H9 (cell line): ENCODE measurements around the gene CLIP4. TPM values are rescaled to one million over a fixed set of nuclear protein-coding genes. Genes with fewer than 3 reads are reported as not detected.

Source experiments
- DNase-seq: peaks from one replicate; pipeline ENCODE4 v3.0.0-alpha.2; 2017
- H2AFZ ChIP-seq: one replicate; pipeline ENCODE4 v1.6.1; 2013; ENCODE audit warnings: mild to moderate bottlenecking, low read length, control low read depth, moderate library complexity
- H2AK5ac ChIP-seq: 2 replicates; pipeline ENCODE4 v1.6.1; 2013; ENCODE audit warnings: low read length, control low read depth, mixed read lengths; ENCODE audit not compliant: insufficient read length
- H2BK120ac ChIP-seq: one replicate; pipeline ENCODE4 v1.6.1; 2013; ENCODE audit warnings: low read depth, mild to moderate bottlenecking, low read length, control low read depth, inconsistent platforms; ENCODE audit not compliant: poor library complexity, severe bottlenecking
- H2BK12ac ChIP-seq: 2 replicates; pipeline ENCODE4 v1.6.1; 2013; ENCODE audit warnings: low read length, control low read depth, mixed read lengths, low read depth; ENCODE audit not compliant: insufficient read length
- H2BK15ac ChIP-seq: 2 replicates; pipeline ENCODE4 v1.6.1; 2013; ENCODE audit warnings: low read depth, low read length, control low read depth
- H2BK20ac ChIP-seq: one replicate; pipeline ENCODE4 v1.6.1; 2013; ENCODE audit warnings: low read depth, mild to moderate bottlenecking, low read length, control low read depth, inconsistent platforms; ENCODE audit not compliant: poor library complexity, severe bottlenecking
- H2BK5ac ChIP-seq: 2 replicates; pipeline ENCODE4 v1.6.1; 2013; ENCODE audit warnings: low read length, control low read depth, mixed read lengths; ENCODE audit not compliant: insufficient read length
- H3K14ac ChIP-seq: 2 replicates; pipeline ENCODE4 v1.6.1; 2013; ENCODE audit warnings: low read length, control low read depth; ENCODE audit not compliant: insufficient read depth
- H3K18ac ChIP-seq: 2 replicates; pipeline ENCODE4 v1.6.1; 2013; ENCODE audit warnings: low read depth, mild to moderate bottlenecking, mixed read lengths, low read length, control low read depth; ENCODE audit not compliant: insufficient read length
- H3K23ac ChIP-seq: 2 replicates; pipeline ENCODE4 v1.6.1; 2013; ENCODE audit warnings: low read length, control low read depth, mixed read lengths, low read depth; ENCODE audit not compliant: insufficient read length
- H3K23me2 ChIP-seq: 2 replicates; pipeline ENCODE4 v1.6.1; 2013; ENCODE audit warnings: low read depth, mild to moderate bottlenecking, mixed read lengths, low read length, control low read depth; ENCODE audit not compliant: insufficient read length, poor library complexity, severe bottlenecking
- H3K27ac ChIP-seq: 2 replicates; pipeline ENCODE4 v1.5.1; 2013; ENCODE audit warnings: low read length, control low read depth, mixed read lengths, low read depth; ENCODE audit not compliant: insufficient read length
- H3K27me3 ChIP-seq: 2 replicates; pipeline ENCODE4 v1.6.1; 2013; ENCODE audit warnings: low read length, control low read depth, inconsistent platforms; ENCODE audit not compliant: insufficient read depth
- H3K4ac ChIP-seq: 2 replicates; pipeline ENCODE4 v1.6.1; 2013; ENCODE audit warnings: low read depth, mild to moderate bottlenecking, control low read depth, inconsistent platforms, low read length, moderate library complexity
- H3K4me1 ChIP-seq: 2 replicates; pipeline ENCODE4 v1.6.1; 2013; ENCODE audit warnings: low read length, control low read depth, inconsistent platforms; ENCODE audit not compliant: insufficient read depth
- H3K4me2 ChIP-seq: 2 replicates; pipeline ENCODE4 v1.6.1; 2013; ENCODE audit warnings: low read length, control low read depth, mixed read lengths; ENCODE audit not compliant: insufficient read length, insufficient read depth
- H3K56ac ChIP-seq: 2 replicates; pipeline ENCODE4 v1.6.1; 2013; ENCODE audit warnings: low read depth, mild to moderate bottlenecking, mixed read lengths, low read length, control low read depth; ENCODE audit not compliant: insufficient read length
- H3K79me1 ChIP-seq: 2 replicates; pipeline ENCODE4 v1.6.1; 2013; ENCODE audit warnings: low read depth, mild to moderate bottlenecking, moderate library complexity, low read length, control low read depth, inconsistent platforms; ENCODE audit not compliant: insufficient read depth, poor library complexity, severe bottlenecking
- H3K79me2 ChIP-seq: 2 replicates; pipeline ENCODE4 v1.6.1; 2013; ENCODE audit warnings: low read length, control low read depth, inconsistent platforms; ENCODE audit not compliant: insufficient read depth
- H3K9ac ChIP-seq: 2 replicates; pipeline ENCODE4 v1.6.1; 2013; ENCODE audit warnings: low read length, control low read depth, mixed read lengths; ENCODE audit not compliant: insufficient read length; ENCODE audit errors: extremely low read depth
- H3K9me3 ChIP-seq: one replicate; pipeline ENCODE4 v1.6.1; 2013; ENCODE audit warnings: low read depth, low read length, inconsistent platforms; ENCODE audit not compliant: control insufficient read depth
- H3T11ph ChIP-seq: one replicate; pipeline ENCODE4 v1.6.1; 2013; ENCODE audit warnings: mild to moderate bottlenecking, low read length, control low read depth, inconsistent platforms
- H4K20me1 ChIP-seq: one replicate; pipeline ENCODE4 v1.6.1; 2013; ENCODE audit not compliant: control insufficient read depth, insufficient read length, insufficient read depth
- H4K5ac ChIP-seq: 2 replicates; pipeline ENCODE4 v1.6.1; 2013; ENCODE audit warnings: low read depth, mild to moderate bottlenecking, mixed read lengths, low read length, control low read depth; ENCODE audit not compliant: insufficient read length
- H4K8ac ChIP-seq: replicated peaks from 2 replicates; pipeline ENCODE4 v1.6.1; 2013; ENCODE audit warnings: low read length, control low read depth, mixed read lengths, low read depth; ENCODE audit not compliant: insufficient read length
- H4K91ac ChIP-seq: 2 replicates; pipeline ENCODE4 v1.6.1; 2013; ENCODE audit warnings: low read depth, mild to moderate bottlenecking, moderate library complexity, mixed read lengths, low read length, control low read depth; ENCODE audit not compliant: insufficient read length
- H3K27ac Mint-ChIP-seq, 3 experiments: 2 replicates in 2 of 3; 3 replicates in 1 of 3; pipeline ENCODE4 v1.8.0; 2020 to 2021; ENCODE audit warnings: mixed read lengths in 3 of 3, mild to moderate bottlenecking in 1 of 3, moderate library complexity in 1 of 3
- H3K27me3 Mint-ChIP-seq: 2 replicates; pipeline ENCODE4 v1.8.0; 2021; ENCODE audit warnings: low read depth, mild to moderate bottlenecking, moderate library complexity, mixed read lengths
- H3K36me3 Mint-ChIP-seq, 3 experiments: 2 replicates in 2 of 3; 3 replicates in 1 of 3; pipeline ENCODE4 v1.8.0; 2020 to 2021; ENCODE audit warnings: low read depth in 3 of 3, mixed read lengths in 3 of 3; ENCODE audit not compliant: insufficient read depth in 1 of 3
- H3K4me1 Mint-ChIP-seq, 2 experiments: 2 replicates each; pipeline ENCODE4 v1.8.0; 2020; ENCODE audit warnings: mixed read lengths in 2 of 2
- H3K4me3 Mint-ChIP-seq, 2 experiments: 2 replicates in 1 of 2; 3 replicates in 1 of 2; pipeline ENCODE4 v1.8.0; 2020 to 2021; ENCODE audit warnings: mild to moderate bottlenecking in 2 of 2, mixed read lengths in 2 of 2, moderate library complexity in 1 of 2
- H3K9me3 Mint-ChIP-seq, 2 experiments: 2 replicates in 1 of 2; 3 replicates in 1 of 2; pipeline ENCODE4 v1.8.0; 2020; ENCODE audit warnings: mild to moderate bottlenecking in 2 of 2, mixed read lengths in 2 of 2, moderate library complexity in 1 of 2
- CTCF ChIP-seq: fragments of 200-600 bp; sonication (generic); conservative IDR thresholded peaks from 3 replicates; pipeline ENCODE4 v1.8.0; 2021; ENCODE audit warnings: antibody characterized with exemption, mild to moderate bottlenecking
- WGBS: extraction: QIAGEN DNeasy Blood & Tissue Kit; methylation state at CpG from one replicate; pipeline ENCODE4 v1.1.7; 2013; ENCODE audit warnings: missing lambda C conversion rate, low lambda C conversion rate, mixed read lengths; ENCODE audit not compliant: insufficient read length; ENCODE audit errors: extremely low coverage; 5-methylcytosine and 5-hydroxymethylcytosine counted together
- total RNA-seq: library from RNA; stranded (reverse); gene quantifications from 2 replicates; pipeline ENCODE4 v1.2.1, GENCODE V29; 2021

The CLIP4 gene
- total RNA-seq, 1 experiment from 2014 or later, result 0.66 TPM

DNA sequence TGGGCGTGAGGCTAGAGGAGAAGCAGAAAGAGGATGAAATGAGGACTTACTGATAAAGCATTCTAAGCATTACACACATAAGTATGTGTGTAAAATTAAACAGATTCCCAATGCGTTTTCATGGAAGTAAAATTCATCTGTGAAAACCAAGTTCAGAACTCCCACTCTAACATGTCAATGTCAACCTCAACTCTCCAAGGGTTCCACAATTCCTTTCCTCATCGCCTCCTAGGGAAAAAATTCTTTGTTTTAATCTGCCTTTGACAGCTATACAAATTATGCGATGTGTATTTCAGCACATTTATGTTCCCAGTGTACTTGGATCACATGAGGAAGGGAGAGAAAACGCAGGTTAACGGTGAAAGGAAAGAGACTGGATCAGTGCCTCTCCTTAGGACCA is 76.6 kb downstream of the CLIP4 start:
- Histone ChIP-seq H2BK12ac (no peak overlapping the region), H3K9me3 (no peaks in the 10 kb centered on the region), H3K79me2 (no peaks in the 10 kb centered on the region), H3K4ac (no peak overlapping the region), H3K4me1 (no peaks in the 10 kb centered on the region), H3K18ac (no peak overlapping the region), H3K23me2 (no peaks in the 10 kb centered on the region), H3K27ac (no peak overlapping the region), H3T11ph (no peak overlapping the region), H3K4me2 (no peak overlapping the region), H2BK5ac (no peak overlapping the region), H4K91ac (no peak overlapping the region), H3K14ac (no peak overlapping the region), H3K56ac (no peak overlapping the region), H4K20me1 (no peaks in the 10 kb centered on the region), H3K9ac (no peak overlapping the region), H2BK120ac (no peak overlapping the region), H2BK20ac (no peak overlapping the region), H2AFZ (no peak overlapping the region), H3K79me1 (no peaks in the 10 kb centered on the region), H3K27me3 (no peaks in the 10 kb centered on the region), H4K8ac (no peak overlapping the region), H2BK15ac (no peak overlapping the region), H2AK5ac (no peak overlapping the region), H3K23ac (no peak overlapping the region), H4K5ac (no peak overlapping the region)
- Mint-ChIP-seq H3K27me3 (peaks cover 6% of the 10 kb centered on the region), H3K27ac (no peak overlapping the region), H3K36me3 (peaks cover 0 to 4% (median 3%) of the 10 kb centered on the region in 3 experiments; a peak in 2 of 7 replicates), H3K4me1 (0 out of 4 replicates have a peak, but pooled peaks cover 0 to 2% of the 10 kb centered on the region in 2 experiments), H3K4me3 (no peak overlapping the region), H3K9me3 (peaks cover 4 to 8% of the 10 kb centered on the region in 2 experiments)
- no peak for TF ChIP-seq CTCF
- WGBS, result no CpG with 5 or more reads among the region's 6 CpGs
- DNase-seq, result no peak
